ENCODE results near the gene MT1A. TPM values are rescaled to one million over a fixed set of nuclear protein-coding genes. Genes with fewer than 3 reads are reported as not detected.

Gene MT1A
- polyA plus RNA-seq (ENCODE audit: insufficient read length in 10 of 10) = under 1 TPM in 1 of 10 donors, not detected in 9; 0.63 TPM
- long read RNA-seq, donor 1 = 0 reads
- long read RNA-seq, donor 2 = 0 reads
- long read RNA-seq, donor 3 = 0 reads
- long read RNA-seq, donor 4 = 0 reads
- long read RNA-seq, donor 5, partial matches to known transcripts = 0 of 1 reads
- long read RNA-seq, donor 5, other reads (novel, unspliced or antisense) = 0 of 1 reads
- long read RNA-seq, donor 6 = 0 reads
- long read RNA-seq, donor 7 = 0 reads
- long read RNA-seq, donor 8 = 0 reads
- long read RNA-seq, donor 9, partial matches to known transcripts = 0 of 1 reads
- long read RNA-seq, donor 9, other reads (novel, unspliced or antisense) = 0 of 1 reads

DNA sequence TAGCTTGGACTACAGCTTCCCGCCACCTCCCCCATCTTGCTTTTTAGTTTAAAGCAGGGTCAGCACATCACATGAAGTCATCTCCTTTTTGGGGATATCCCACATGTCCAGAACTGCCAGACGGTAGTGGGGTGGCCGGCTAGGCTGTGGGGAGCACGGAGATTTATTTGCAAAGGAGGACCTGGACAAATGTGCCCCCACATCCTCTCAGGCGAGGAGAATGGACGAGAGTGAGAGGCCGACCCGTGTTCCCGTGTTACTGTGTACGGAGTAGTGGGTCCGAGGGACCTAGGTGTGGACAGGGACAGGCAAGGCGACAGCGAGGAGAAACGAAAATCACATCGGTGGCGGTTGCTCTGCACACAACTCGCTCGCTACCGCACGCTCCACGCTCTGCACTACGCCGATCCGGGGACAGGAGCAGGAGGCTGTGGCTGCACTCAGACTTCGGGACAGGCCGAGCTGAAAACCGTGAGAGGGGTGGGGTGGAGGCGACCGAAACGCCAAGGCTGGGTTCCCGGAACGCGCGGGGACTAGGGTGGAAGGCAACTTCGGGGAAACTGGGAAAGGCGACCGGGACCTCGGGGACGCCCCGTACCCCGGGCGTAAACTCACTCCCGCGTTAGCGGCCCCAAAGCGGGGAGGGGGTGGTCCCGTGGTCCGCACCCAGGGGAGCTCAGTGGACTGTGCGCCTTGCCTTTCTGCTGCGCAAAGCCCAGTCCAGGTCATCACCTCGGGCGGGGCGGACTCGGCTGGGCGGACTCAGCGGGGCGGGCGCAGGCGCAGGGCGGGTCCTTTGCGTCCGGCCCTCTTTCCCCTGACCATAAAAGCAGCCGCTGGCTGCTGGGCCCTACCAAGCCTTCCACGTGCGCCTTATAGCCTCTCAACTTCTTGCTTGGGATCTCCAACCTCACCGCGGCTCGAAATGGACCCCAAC lies at the start of gene MT1A:
MT1A (plus strand) TSS at position 853 of the 937 bp plus-strand sequence; CDS start at position 926, 73 bp downstream.
- peak in 2 of 3 donors; percentile 47 to 64 for DNase-seq

GRCh38 chr16:56588781-56589140 lies 49.7 kb upstream of the MT1A start:
- no peak for DNase-seq

DNA sequence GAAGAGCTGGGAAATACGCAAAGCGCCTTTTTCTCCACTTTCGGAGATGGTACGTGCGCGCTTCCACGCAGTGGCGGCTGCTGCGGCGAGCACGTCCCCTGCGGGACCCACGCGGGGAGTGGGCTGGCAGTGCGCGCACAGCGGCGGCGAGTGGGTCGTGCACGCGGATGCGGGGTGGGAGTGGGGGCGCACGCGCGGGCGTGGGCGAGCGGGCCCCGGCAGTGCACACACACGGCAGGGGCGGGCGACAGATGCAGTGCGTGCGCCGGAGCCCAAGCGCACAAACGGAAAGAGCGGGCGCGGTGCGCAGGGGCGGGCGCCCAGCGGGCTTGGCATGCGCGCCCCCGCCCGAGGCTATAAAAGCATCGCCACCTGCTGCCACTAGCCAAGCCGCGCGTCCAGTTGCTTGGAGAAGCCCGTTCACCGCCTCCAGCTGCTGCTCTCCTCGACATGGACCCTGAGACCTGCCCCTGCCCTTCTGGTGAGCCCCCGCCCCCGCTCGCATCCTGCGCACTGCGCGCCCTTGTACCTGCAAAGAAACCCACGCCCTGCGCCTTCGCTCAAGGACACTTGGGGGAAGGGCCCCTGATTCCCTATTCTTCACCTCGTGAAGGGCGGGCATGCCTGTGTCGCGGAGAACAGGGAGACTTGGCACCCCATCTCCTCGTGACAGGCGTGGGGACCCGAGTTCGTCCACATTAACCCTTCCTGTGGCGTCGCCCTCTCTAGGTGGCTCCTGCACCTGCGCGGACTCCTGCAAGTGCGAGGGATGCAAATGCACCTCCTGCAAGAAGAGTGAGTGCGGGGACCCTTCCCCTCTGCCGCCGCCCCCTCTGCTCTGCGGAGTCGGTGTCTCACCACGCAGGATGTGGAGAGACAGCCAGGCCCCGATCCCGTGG lies 49.1 kb upstream of the MT1A start, which contains the start of gene MT3:
MT3 (plus strand) TSS at position 388 of the 899 bp plus-strand sequence; CDS start at position 451, 63 bp downstream.
- DNase-seq = peak; percentile 19 to 45 (median 22)

- peak in 1 of 3 donors; percentile 7 for DNase-seq
These were observed 46.9 kb upstream of the MT1A start for GRCh38 chr16:56591377-56592060.

DNA sequence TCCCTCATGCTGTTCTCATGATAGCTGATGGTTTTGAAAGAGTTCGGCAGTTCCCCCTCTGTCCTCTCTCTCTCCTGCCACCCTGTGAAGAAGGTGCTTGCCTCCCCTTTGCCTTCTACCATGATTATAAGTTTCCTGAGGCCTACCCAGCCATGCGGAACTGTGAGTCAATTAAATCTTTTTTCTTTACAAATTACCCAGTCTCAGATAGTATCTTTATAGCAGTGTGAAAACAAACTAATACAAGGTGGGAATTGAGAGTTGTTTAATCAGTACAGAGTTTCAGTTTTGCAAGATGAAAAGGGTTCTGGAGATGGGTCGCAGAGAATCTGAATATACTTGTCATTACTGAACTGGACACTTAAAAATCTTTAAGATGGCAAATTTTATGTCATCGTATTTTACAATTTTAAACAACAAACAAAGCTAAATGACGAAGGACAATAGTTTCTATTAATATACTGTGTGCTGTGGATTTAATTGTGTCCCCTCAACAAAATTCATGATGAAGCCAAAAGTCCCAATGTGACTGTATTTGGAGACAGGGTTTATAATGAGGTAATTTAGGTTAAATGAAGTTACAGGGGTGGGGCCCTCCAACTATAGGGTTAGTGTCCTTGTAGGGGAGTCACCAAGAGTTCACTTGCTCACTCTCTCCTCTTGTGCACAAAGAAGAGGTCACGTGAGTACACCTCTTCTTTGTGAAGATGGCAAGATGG lies 44.7 kb upstream of the MT1A start:
- no peak for DNase-seq

DNA sequence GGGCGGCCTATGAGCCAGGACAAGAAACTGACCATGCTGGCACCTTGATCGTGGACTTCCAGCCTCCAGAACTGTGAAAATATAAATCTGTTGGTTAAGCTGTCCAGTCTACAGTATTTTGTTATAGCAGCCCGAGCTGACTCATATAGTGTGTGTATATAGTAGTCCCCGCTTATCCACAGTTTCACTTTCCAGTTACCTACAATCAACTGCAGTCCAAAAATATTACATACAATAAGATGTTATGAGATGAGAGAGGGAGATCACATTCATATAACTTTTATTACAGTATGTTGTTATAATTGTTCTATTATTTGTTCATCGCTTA lies 44.2 kb upstream of the MT1A start:
- no peak for DNase-seq

DNA sequence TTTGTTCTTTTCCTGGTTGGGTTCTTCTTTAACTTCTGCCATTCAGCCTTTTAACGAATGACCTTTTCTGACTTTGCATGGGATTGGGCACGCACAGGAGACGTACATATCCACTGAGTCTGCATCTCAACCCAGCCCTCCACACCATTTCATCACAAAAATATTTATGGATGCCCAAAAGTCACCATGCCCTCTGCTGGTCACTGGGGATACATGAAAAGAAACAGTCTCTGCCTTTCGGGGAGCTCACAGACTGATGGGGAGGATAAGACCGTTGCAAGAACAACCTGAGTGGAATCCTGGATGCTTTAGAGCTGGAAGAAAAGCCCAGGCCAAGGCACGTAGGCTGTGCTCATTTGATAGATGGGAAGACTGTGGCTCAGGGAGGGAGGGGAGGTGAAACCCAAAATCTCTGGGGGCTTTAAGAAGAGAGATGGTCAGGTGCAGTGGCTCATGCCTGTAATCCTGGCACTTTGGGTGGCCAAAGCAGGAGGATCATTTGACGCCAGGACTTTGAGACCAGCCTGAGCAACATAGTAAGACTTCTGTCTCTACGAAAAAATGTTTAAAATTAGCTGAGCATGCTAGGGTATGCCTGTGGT lies 38.0 kb upstream of the MT1A start:
- no peak for DNase-seq

- no peak for DNase-seq
These were observed 37.1 kb upstream of the MT1A start for GRCh38 chr16:56601325-56601724.

DNA sequence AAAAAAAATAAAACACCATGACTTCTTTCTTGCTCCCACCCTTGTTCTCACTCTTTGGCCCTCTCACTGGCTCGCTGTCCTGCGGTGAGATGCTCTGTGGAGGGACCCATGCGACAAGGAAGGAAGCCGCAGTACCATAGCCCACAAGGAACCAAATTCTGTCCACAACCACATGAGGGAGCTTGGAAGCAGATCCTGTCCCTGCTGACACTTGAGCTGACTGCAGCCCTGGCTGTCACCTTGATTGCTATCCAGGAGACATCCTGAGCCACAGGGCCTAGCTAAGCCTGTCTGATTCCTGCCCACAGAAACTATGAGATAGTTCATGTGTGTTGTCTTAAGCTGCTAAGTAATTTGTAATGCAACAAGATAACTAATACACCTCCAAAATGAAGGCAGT lies 34.9 kb upstream of the MT1A start:
- DNase-seq = peak in 2 of 3 donors; percentile 23 to 42

DNA sequence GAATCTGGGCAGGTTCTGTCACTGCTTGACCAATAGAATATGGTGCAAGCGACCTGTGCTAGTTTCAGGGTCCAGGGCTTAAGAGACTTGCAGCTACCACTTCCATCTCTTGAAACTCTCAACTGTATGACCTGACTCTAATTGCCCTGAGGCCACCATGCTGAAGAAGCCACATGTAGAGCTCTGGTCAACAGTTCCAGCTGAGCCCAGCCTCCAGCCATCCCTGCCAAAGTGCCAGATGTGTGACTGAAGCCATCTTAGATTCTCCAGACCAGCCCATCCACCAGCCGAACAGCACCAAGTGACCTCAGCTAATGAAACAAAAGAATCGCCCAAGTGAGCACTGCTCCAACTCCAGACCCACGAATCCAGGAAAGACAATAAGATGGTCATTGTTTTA lies 33.5 kb upstream of the MT1A start:
- no peak for DNase-seq

DNA sequence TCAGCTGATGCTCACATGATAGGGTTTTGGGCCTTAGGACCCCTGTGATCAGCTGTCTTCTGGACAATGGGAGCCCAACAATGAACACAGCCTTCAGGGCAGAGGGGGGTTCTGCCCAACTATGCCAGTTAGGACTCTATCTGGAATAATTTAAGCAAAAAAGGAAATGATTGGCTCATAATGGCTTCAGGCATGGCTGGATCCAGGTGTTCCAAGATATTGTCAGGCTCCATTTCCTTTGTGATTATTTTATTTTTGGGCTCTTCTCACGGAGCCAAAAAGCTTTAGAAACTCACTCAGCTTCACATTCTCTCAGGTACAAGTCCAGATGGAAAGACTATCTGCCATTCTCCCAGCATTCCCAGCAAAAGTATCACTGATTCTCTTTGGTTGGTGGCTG lies 33.0 kb upstream of the MT1A start:
- DNase-seq = no peak

GRCh38 chr16:56606071-56606475 lies 32.4 kb upstream of the MT1A start:
- no peak for DNase-seq

DNA sequence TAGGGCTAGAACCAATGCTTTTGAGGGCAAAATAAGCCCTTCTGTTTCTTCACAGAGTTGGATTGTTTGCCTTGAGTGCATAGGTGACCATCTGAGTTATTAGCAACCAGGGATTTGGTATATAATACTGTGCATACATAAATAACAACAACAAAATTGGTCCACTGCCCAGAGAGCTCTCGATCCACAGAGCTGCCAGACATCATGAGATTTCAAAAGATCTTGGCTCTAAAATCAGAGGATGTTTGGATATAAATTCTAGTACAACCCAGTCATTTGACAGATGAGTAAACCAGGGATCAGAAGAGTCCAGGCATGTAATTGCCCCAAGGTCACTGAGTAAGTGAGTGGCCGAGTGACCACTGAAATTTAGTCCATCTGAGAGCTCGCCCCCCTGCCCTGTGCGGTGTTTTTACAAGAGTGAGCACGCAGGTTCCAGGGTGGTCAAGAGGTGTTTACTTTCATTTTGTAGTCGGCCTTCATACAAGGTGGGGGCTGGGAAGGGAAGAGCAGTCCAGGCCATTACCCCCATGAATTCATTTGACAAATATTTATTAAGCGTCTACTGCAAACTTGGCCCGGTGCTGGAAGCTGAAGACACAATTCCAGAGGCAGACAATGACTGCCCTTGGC lies 31.9 kb upstream of the MT1A start:
- DNase-seq = peak in 2 of 3 donors; percentile 61 to 88

DNA sequence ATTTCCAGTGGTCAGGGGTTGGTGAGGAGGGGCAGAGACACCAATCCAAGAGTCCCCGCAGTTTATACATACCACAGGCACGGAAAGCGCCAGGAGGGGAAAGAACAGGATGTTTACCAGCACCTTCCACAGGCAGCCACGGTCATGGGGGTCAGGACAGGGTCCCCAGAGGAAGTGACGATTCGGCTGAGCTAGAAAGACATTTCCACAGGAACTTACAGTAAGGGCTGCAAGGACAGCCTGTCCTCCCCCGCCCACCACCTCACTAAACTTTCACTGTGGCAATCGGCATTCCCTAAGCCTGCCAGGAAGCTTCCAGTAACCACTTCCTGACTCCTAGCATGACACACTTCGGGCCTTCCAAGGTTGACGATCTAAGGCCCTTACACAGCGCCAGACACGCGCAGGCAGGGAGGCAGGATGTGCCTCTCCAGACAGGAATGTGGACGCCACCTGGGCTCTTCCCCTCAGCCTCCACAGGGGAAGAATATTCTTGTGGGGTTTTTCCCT lies 31.3 kb upstream of the MT1A start:
- DNase-seq = peak; percentile 65 to 94 (median 85)

GRCh38 chr16:56607675-56608042 lies 30.8 kb upstream of the MT1A start:
- no peak for DNase-seq

GRCh38 chr16:56608043-56608875 lies 30.2 kb upstream of the MT1A start, which contains the start of gene MT2A:
TSS of gene MT2A (plus strand) at chr16:56608584. CDS start at chr16:56608656, 72 bp downstream.
- DNase-seq = peak; percentile 95 to 97 (median 95)

DNA sequence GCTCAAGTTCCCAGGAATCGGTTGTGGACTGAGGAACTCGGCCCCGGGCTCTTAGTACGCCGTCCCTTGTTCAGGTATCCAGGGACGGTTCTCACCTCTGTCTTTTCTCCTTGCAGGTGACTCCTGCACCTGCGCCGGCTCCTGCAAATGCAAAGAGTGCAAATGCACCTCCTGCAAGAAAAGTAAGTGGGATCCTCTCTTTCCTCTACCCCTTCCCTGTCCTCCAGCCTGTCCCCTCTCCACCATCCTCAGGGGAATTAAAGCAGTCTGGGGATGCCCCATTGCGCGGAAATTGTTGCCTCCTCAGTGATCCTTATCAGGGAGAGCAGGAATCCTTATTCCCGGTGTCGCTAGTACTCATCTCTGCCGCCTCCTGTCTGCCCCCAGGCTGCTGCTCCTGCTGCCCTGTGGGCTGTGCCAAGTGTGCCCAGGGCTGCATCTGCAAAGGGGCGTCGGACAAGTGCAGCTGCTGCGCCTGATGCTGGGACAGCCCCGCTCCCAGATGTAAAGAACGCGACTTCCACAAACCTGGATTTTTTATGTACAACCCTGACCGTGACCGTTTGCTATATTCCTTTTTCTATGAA lies 29.5 kb upstream of the MT1A start:
- DNase-seq = no peak

DNA sequence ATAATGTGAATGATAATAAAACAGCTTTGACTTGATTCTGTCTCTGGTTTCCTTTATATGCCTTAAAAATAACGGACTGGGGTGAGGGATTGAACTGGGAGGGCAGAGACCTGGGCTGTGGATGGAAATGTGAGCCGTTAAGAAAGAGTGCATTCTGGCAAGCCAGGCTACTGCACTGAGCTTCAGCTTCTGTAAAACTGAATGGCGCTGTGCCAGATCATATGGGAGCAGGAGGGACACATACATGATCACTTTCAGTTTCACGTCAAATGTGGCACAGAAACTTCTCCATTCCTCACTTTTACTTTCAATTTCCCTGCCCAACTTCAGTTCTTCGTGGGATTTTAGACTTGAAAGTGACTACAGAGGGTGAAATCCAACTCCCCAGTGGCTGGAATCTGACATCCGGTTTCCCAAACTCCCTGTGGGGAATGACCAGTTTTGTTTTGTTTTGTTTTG lies 29.0 kb upstream of the MT1A start:
- DNase-seq = peak in 2 of 3 donors; percentile 81 to 89
